ENCODE data around the gene COX7C. TPM values are rescaled to one million over a fixed set of nuclear protein-coding genes. Genes with fewer than 3 reads are reported as not detected.

COX7C gene
- total and polyA plus RNA-seq, 2 experiments from 2014 or later: 842 to 4,717 TPM

DNA sequence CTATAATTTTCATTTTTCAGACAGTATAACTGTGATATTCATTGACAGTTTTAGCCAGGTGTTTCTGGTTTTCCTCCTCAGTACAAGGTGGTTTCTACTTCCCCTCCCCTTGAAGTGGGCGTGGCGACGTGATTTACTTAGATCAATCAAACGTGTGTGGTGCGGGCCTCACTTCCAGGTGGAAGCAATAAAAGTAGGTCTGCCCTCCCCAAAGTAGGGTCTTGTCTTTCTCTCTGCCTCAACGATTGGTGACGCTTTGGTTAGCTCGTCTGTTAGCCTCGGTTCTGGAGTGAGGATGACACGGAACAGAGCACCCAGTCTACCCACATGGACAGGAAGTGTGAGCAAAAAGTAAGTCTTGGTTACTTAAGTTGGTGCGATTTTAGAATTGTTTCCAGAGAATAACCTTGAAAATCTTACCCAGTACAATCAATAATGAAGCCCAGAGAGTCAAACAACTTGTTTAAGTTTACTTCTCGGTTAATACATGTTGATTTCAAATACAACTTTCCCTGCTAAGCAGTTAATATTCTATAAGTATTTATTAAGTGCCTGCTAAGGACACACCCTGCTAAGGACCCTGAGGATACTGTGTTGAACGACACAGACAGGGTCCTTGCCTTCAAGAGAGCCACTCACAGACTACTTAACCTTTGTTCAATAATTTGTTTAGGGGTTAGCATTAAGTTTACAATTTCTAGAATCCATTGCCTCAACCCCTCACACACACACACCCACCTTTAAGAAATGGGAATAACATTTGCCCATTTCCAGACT lies 48.4 kb downstream of the COX7C start:
- Histone ChIP-seq H3K4me1 (ENCODE audit: insufficient read depth) (peaks cover 13% of the 10 kb centered on the region), H3K79me2 (replicated peaks; ENCODE audit: insufficient read depth) (no peaks in the 10 kb centered on the region), H3K9me2 (ENCODE audit: insufficient read depth) (peaks cover 2% of the 10 kb centered on the region; the same call in 1 of the 2 replicates), H3F3A (replicated peaks; ENCODE audit: low read depth) (no peaks in the 10 kb centered on the region), H2AFZ (peak overlapping the region; percentile 79), H3K4me2 (peak overlapping the region; percentile 40), H3K27ac (ENCODE audit: low read depth) (no peak overlapping the region), H3K36me3 (ENCODE audit: insufficient read depth) (no peaks in the 10 kb centered on the region), H3K4me3 (peak overlapping the region; percentile 40), H3K27me3 (ENCODE audit: insufficient read depth) (no peaks in the 10 kb centered on the region), H4K20me1 (replicated peaks; ENCODE audit: insufficient read depth) (no peaks in the 10 kb centered on the region)
- TF ChIP-seq POLR2AphosphoS5 (IDR thresholded peaks at IDR 0.05; ENCODE audit: low read depth) (0 out of 2 replicates have a peak, but pooled peaks have one; percentile 32), JUNB (IDR thresholded peaks at IDR 0.05; ENCODE audit: unreplicated experiment) (no peak)
- Mint-ChIP-seq H3K4me1 (peaks cover 7% of the 10 kb centered on the region; the same call in 2 of the 3 replicates), H3K27me3 (ENCODE audit: insufficient read depth, low read depth, poor library complexity) (peaks cover 4% of the 10 kb centered on the region), H3K4me3 (no peak overlapping the region), H3K36me3 (ENCODE audit: low read depth) (no peaks in the 10 kb centered on the region; the same call in 2 of the 3 replicates), H3K27ac (no peak overlapping the region), H3K9me3 (no peaks in the 10 kb centered on the region; the same call in 1 of the 3 replicates)
- DNase-seq (ENCODE audit: low spot score) (peak; percentile 75), ATAC-seq (peak; percentile 77)

DNA sequence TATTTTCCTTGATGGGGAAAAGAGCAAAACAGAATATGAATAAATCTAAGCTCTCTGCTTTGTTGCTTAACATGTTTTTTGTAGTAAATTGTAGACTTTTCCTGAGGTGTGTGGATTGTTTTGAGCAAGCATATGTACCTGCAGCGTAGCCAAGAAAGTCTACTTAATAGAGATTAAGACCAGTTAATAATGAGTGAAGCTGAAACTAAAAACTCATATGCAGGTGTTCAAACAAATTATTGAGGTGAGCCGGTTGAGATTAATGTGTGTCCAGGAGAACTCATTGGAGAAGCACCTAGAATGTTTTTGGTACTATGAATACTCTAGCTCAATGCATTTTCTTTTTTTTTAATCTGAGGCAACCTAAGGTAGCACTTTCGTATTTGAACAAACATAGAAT lies 49.2 kb downstream of the COX7C start:
- peak overlapping the region; percentile 40 for H3K4me3 ChIP-seq
- no peak overlapping the region for H3K27ac Mint-ChIP-seq
- no peaks in the 10 kb centered on the region; the same call in 1 of the 3 replicates for H3K9me3 Mint-ChIP-seq
- peaks cover 13% of the 10 kb centered on the region for H3K4me1 ChIP-seq (ENCODE audit: insufficient read depth)
- no peaks in the 10 kb centered on the region for H3K79me2 ChIP-seq (replicated peaks; ENCODE audit: insufficient read depth)
- H3K4me1 Mint-ChIP-seq: peaks cover 7% of the 10 kb centered on the region; the same call in 2 of the 3 replicates
- H3K36me3 Mint-ChIP-seq (ENCODE audit: low read depth): no peaks in the 10 kb centered on the region; the same call in 2 of the 3 replicates
- no peaks in the 10 kb centered on the region for H3K9me2 ChIP-seq (ENCODE audit: insufficient read depth)
- no peak overlapping the region for H3K4me3 Mint-ChIP-seq
- TF ChIP-seq POLR2AphosphoS5 (IDR thresholded peaks at IDR 0.05; ENCODE audit: low read depth) (no peak), STAT1 (IDR thresholded peaks at IDR 0.05; ENCODE audit: unreplicated experiment) (no peak), NANOG (IDR thresholded peaks at IDR 0.05; ENCODE audit: borderline replicate concordance) (no peak), ZNF462 (CRISPR knock-in tag; IDR thresholded peaks at IDR 0.05) (no peak), JUNB (IDR thresholded peaks at IDR 0.05; ENCODE audit: unreplicated experiment) (no peak), ZNF114 (CRISPR knock-in tag; IDR thresholded peaks at IDR 0.05) (no peak), EZH2phosphoT487 (IDR thresholded peaks at IDR 0.05; ENCODE audit: unreplicated experiment) (no peak)
- TF ChIP-seq, protein P1, sequence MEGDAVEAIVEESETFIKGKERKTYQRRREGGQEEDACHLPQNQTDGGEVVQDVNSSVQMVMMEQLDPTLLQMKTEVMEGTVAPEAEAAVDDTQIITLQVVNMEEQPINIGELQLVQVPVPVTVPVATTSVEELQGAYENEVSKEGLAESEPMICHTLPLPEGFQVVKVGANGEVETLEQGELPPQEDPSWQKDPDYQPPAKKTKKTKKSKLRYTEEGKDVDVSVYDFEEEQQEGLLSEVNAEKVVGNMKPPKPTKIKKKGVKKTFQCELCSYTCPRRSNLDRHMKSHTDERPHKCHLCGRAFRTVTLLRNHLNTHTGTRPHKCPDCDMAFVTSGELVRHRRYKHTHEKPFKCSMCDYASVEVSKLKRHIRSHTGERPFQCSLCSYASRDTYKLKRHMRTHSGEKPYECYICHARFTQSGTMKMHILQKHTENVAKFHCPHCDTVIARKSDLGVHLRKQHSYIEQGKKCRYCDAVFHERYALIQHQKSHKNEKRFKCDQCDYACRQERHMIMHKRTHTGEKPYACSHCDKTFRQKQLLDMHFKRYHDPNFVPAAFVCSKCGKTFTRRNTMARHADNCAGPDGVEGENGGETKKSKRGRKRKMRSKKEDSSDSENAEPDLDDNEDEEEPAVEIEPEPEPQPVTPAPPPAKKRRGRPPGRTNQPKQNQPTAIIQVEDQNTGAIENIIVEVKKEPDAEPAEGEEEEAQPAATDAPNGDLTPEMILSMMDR (conservative IDR thresholded peaks at IDR 0.05; ENCODE audit: low read depth in 2 of 2): no peak
- no peaks in the 10 kb centered on the region for H3F3A ChIP-seq (replicated peaks; ENCODE audit: low read depth)
- H3K36me3 ChIP-seq (ENCODE audit: insufficient read depth): no peaks in the 10 kb centered on the region
- DNase-seq (ENCODE audit: low spot score) (no peak), ATAC-seq (no peak)
- no peaks in the 10 kb centered on the region for H4K20me1 ChIP-seq (replicated peaks; ENCODE audit: insufficient read depth)
- peak overlapping the region; percentile 16; the same call in 1 of the 2 replicates for H3K27ac ChIP-seq (ENCODE audit: low read depth)
- H2AFZ ChIP-seq: no peak overlapping the region; the same call in 1 of the 2 replicates
- H3K27me3 ChIP-seq (ENCODE audit: insufficient read depth): no peaks in the 10 kb centered on the region
- peaks cover 4% of the 10 kb centered on the region for H3K27me3 Mint-ChIP-seq (ENCODE audit: insufficient read depth, low read depth, poor library complexity)
- peak overlapping the region; percentile 40 for H3K4me2 ChIP-seq
